ENCODE data around the gene KRT74.

The KRT74 gene

DNA sequence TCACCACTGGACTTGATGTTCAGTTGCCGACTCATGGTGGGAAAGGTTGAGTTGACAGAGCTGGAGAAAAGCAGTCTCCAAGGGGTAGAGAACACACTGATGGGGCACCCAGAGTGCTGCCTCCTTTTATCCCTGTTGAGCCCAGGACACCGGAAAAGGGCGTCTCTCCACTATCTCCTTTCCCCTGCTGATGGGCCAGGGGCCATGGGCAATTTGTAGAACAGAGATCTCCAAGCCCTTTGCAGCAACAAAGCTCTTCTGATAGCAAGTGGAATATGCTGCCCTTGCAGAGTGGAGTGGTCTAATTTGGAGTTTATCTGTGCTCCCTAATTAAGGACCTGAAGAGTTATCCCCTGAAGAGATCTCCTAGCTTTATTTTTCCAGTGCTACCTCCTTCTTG is at the start of gene KRT74:
Gene KRT74, minus strand, starts transcription at position 101 of the 400 bp plus-strand sequence. Its CDS starts 66 bp downstream, at position 35.
- no peak for DNase-seq (ENCODE audit: low read depth)

DNA sequence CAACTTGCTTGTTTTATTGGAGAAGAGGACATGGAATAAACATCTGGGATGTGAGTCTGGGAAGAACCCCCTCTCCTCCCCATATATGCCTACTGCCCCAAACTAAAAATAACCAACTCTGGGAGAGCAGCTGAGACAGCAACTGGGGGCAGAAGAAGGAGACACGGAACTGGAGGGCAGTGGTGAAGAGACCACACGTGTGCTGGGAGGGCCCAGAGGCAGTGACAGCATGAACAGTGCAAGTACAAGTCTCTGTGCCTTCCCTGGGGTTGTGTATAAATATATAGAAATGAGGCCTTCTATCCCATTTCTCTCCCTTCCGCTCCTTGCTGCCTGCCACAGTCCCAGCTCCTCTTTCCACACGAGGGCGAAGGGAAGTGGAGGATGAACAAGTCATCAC is 48.7 kb upstream of the KRT74 start:
- no peak for DNase-seq (ENCODE audit: low read depth)

DNA sequence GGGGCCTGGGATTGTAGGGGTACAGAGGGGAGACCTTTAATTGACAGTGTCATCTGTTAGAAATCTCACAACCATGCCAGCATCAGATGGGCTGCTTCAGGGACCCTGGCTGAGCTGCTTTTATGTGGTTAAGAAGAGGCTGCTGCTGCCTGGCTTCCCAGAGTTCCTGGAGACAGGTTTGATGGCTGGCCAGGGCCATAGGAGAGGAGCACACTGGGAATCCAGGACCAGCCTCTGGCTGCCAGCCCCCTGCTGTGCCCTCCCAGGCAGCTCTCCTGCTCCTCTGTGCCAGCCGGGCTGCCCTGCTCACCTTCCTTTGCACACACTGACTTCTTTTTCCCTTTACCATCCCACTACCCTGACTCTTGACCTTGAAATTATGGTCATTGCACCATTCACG is 45.2 kb upstream of the KRT74 start:
- DNase-seq (ENCODE audit: low read depth) = no peak

DNA sequence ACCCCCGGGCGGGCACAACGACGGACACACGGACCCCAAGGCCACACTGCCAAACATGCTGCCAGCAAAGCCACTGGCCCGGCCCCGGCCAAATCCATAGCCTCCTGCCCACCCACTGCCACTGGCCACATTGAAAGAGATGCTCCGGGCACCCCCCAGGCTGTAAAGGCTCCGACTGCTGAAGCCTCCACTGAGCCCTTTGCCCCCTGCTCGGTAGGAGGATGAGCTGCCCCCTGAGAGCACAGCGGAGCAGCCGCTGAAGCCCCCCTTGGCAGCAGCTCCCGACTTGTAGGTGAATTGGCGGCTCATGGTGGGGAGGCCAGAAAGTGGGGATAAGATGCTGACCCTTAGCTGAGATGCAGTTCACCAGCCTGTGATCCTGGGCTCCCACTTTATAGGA is 44.6 kb upstream of the KRT74 start, which contains the start of gene KRT73:
Gene KRT73, minus strand, starts transcription at position 344 of the 400 bp plus-strand sequence. Its CDS starts 35 bp downstream, at position 309.
- no peak for DNase-seq (ENCODE audit: low read depth)

DNA sequence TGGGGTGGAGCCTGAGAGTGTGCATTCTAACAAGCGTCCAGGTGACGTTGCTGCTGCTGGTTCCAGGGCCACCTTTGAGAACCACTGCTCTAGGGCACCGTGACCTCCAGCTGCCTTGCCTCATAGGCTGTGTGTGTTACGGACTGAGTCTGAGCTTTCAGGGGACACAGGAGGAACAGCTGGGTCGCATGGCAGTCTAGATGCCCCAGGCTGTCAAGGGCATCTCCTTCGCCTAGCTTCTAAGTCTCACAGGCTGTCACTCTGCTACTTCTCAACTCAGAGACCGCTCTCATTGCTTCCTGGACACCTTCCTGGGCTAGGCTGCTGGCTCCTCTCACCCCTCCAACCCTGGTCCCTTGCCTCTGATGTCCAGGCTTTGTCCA is 43.8 kb upstream of the KRT74 start:
- DNase-seq (ENCODE audit: low read depth) = no peak

DNA sequence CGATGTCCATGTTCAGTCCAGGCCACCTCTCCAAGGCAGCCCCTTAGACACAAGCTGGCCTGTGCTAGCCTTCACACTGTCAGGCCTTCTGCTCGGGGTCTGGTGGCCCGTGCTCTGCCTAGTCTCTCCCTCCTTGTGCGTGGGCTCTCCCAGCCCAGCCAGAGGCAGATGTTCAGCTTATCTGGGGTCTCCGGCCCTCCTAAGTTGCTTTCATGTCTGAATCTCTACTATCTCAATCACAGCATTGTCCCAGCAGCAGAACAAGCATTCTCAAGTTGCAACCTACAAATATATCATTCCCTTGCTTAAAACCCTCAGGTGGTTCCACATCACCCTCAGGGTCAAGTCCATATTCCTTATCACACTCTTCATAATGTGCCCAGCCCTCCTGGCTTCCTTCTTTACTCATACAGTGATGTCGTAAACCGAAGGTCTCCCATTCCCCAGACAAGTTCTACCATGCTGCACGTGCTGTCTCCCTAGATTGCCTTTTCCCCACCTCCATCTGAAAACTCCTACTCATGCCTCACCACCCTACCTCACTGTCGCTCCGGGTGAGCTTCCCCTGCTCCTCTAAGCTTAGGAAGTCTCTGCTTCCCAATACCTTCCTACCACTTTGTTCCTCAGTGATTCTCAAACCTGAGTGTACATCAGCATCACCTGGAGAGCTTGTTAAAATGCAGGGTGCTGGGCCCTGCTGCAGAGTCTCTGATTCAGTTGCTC is 43.2 kb upstream of the KRT74 start:
- no peak for DNase-seq (ENCODE audit: low read depth)

DNA sequence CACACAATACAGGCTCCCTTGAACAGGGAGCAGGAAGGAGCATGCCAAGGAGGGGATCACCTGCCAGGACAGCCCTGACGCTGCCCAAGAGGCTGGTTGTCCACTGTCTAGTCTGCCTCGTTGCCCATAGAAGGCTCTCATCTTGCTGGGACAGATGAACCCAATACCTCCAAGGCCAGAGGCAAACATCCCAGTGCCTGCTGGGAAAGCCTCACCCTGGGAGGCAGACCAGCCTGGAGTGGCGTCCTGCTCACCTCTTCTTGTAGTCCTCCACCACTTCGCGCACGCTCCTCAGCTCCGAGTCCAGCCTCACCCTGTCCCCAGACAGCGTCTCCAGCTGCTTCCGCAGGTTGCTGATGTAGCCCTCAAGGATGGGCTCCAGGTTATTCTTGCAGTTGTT is 42.3 kb upstream of the KRT74 start:
- DNase-seq (ENCODE audit: low read depth) = no peak

DNA sequence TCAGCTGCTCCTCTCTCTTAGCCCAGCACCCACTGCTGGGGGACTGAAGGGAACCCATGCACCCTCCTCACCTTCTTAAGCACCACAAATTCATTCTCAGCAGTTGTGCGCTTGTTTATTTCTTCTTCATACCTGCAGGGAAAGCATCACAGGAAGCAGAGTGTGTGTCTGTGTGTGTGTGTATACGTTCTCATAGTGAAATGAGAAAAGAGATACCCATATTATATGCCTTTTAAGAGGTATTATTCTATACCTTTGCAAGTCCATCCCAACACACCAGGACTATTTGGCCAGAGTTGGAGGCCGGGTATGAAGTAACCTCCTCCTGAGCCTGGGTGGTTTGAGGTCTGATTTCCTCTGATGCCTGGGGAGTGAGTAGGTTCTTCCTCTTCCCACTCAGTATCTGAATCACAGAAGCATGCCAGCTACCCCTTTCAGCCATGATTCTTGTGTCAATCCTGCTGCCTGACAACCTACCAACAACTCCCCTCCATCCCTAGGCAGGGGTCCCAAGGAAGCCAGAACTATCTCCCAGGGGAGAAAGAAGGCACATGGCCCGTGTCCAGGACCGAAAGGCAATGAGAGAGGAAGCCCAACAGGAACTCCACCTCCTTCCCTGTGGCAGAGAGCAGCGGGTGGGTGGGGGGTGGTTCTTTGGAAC is 41.7 kb upstream of the KRT74 start:
- no peak for DNase-seq (ENCODE audit: low read depth)

DNA sequence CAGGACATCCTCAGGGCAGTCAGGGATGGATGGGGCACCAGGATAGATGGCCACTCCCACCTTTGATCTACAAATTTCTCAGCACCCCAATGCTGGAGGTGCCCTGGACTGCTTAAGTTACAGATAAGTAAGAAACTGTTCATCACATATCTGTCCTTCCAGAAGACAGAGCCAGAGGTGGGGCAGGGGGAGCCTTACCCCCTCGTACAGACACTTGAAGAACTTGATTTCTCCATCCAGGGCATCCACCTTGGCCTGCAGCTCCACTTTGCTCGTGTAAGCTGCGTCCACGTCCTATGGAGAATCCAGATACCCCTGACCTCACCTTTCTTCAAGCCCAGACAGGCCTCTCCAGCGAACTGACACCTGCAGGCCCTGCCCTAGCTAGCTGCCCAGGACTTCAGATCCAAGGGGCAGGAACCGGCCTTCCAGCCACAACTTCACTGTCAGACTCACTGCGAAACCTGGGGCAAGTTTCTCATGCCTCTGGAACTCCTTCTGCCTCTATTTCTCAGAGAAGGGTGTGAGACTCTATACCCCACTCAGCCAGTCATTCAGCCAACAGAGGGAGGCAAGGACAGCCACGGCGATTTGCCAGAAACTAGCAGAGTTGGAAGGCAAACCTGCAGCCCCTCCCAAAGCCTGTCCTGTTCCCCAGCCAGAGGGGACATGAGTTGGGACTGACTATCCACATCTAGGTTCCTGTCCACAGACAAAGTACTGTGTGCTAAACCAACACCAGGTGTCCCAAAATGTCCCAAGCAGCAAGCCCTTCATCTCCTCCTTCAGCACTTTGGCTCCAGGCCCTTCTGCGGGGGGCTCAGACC is 41.0 kb upstream of the KRT74 start:
- DNase-seq (ENCODE audit: low read depth) = no peak

DNA sequence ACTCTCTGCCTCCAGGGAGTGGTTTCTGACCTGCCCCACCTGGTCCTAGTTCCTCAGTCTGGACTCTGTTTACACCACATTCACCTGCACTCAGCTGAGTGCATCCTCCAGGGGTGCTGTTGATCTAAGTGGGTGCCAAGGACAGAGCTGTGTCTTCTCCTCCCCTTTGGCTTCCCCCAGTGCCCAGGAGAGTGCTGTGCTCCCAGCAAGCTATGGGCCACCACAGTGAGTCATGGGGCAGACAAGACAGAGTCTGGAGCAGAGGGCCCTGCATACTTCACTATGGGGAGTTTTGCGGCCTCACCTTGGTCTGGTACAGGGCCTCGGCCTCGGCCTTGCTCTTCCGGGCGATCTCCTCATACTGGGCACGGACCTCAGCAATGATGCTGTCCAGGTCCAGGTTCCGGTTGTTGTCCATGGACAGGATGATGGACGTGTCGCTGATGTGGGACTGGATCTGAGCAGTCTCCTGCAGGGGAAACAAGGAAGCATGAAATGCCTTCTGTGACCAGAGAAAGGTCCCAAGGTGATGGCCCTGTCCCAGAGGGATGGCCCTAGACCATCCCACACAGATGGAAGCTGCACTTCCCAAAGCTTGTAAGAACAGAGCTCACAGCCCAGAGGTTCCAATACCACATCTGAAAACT is 39.9 kb upstream of the KRT74 start:
- no peak for DNase-seq (ENCODE audit: low read depth)

DNA sequence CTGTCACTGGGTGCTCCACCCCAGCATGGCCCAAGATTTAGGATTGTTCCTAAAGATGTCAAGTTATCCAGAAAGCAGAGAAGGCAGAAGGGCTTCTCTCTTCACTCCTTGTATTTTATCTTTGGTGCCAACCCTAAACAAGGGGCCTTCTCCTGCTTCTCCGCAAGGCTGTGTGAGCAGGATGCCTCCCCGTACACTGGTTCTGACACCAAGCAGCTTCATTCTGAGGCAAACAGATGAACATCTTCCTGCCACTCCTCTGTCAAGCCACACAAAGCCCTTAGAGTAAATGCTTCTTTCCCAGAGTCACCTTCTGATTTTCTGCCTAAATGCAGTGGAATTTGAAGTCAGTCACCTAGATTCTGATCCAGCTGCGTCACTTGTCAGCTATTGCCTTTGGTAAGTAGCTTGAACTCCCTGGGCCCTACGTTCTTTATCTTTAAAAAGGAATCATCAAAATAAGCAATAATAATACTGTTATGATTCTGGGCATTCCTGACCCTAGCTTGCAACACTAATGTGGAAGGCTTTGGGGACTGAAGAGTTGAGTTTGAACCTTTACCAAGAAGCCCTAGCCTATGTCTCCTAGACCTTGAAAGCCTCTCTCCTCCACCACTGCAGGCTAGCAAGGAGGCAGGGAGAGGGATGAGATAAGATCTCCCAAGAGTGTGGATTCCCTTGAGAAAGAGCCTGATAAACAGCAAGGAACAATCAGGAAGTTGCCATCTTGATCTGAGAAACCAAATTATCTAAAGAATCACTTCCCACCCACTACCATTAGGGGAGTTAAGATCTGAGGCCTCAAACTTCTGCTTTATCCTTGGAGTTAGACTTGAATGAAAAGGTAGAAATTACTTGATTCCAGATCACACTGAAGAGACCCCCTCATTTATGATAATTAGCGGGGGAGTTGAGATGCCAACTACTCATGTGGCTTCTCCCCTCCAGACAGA is 39.1 kb upstream of the KRT74 start:
- no peak for DNase-seq (ENCODE audit: low read depth)

DNA sequence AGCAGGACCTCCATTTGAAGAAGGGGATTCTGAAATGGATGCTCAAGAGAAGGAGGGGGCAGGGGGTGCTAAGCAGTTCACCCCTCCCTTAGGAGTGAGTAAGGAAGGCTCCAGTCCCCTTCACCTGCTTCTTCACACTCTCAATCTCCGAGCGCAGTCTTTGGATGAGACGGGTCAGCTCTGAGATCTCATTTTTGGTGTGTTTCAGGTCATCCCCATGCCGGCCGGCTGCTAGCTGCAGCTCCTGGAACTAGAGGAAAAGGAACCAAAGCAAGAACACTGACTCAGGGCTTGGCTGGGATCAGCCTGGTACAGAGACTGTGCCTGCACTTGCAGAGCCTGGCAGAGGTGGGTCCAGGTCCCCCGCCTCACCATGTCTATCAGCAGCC is 37.4 kb upstream of the KRT74 start:
- DNase-seq (ENCODE audit: low read depth) = no peak

DNA sequence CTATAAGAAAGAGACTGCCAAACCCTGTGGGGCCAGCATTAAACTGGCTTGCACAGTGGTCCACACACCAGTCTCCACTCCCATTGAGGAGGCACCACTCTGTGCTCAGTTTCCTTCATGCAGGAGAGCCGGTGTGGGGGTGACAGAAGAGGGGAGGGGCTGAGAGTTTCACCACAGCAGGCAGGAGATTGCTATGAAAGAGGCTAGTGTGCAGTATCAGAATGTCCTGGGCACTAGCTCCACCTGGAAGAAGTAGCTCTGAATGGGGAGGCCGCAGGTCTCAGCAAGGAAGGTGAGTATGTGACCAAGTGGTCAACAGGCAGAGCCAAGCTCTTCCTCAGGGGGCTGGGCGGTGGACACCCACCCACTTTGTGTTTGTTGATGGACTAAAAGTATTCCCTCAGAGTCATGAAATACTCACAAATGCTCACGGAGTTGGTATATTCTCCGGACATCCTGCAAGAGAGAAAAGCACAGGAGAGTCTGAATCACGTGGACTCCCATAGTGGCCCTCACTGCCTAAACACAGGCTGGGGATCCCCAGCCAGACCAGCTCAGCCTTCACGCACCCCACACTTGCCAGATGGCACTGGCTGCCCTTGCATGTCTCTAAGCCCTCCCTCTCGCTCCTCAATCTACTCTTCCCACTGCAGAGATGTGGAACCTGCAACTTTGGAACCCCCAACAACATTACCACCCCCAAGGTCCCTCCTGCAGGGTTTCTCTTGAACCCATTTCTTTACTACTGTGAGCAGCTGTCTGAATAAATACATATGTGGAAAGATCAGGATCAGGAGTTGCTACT is 35.4 kb upstream of the KRT74 start:
- no peak for DNase-seq (ENCODE audit: low read depth)

DNA sequence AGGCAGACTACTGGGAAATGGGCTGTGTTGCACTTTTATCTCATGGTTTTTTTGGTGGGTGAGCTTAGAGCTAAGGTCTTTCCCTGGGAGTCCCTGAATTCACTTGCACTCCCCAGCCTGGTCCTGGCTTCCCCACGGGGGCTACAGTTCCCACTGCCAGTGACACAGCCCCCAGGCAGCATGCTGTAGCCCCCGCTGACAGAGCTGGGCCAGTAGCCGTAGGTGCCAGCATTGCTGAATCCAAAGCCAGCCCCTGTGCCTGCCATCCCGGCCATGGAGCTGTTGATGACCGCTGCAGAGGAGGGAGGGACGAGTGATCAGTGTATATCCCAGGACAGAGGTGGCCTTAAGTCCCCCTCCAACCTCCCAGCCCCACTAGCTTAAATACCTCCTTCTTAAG is 34.5 kb upstream of the KRT74 start:
- DNase-seq (ENCODE audit: low read depth) = no peak

DNA sequence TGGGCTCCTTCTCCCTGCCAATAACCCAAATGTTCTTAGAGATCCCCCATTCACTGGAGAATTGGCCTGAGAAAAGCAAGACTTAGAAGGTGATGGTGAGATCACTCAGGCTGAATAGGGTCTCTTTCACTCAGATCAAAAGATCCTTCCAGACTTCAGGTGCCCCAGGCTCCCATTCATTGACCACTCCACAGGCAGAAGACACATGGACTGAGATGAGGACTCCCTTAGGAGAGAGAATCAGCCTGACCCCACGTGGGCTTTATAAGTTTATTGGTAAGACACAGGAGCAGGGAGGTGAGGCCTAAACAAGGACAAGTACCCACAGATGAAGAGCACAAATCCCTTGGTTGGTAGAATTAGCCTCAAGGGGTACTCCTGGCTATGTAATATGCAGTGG is 33.7 kb upstream of the KRT74 start:
- no peak for DNase-seq (ENCODE audit: low read depth)

DNA sequence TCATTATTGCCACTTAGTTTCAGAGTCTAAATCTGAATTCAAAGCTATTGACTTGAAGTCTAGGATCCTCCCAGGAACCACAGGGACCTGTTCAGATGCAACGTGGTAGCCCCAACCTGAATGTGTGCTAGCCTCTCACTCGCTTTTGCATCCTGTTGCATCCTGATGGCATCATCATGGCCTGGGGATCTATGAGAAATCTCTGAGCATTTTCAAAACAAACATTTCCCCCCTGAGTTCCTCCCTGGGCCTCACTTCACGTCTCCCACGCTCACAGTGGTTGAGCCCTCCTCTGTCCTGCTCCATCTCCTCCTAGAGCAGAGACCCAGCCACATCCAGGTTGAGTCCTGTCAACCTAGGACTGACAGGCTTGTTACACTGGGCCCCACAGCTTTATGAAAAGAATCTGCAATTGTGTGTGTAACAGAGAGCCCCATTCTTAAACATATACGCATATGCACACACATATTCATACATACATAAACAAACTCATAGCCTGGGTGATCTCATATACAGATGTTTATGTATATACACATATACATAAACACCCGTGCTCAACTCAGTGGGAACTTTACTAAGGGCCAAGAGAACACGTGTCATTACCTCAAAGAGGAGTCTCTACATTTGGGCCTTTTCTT is 33.1 kb upstream of the KRT74 start:
- no peak for DNase-seq (ENCODE audit: low read depth)

DNA sequence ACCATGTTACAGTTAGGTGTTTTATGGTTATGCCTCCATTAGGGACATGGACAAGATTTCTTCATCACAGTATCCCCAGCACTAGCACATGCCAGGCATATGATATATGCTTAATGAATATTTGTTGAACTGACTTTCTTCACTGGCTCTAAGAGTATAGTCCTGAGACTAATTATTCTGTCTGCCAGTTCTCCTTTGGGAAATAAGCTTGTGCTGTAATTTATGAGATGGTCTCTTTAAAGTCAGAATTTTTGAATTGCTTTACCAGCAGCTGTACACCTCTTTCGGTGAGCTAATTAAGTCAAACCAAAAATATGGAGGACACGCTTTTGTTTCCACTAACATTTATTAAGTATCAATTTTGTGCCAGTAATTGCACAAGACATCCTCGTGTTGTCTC is 32.5 kb upstream of the KRT74 start:
- no peak for DNase-seq (ENCODE audit: low read depth)

DNA sequence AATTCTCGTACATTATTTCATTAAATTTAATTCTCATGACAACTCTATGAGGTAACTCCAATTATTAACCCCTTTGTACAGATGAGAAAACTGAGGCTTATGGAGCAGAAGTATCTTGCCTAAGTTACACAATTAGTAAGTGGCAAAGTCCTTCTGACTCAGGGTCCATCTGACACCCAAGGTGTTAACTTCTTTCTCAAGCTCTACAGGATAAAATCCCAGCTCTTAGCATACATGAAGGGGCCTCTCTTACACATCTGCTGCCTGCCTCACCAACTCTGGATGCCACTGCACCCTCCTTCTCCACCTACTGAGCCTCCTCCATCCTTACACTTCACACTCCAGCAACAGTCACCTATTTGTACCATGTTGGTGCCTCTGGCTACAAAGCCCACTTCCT is 31.9 kb upstream of the KRT74 start:
- DNase-seq (ENCODE audit: low read depth) = no peak

DNA sequence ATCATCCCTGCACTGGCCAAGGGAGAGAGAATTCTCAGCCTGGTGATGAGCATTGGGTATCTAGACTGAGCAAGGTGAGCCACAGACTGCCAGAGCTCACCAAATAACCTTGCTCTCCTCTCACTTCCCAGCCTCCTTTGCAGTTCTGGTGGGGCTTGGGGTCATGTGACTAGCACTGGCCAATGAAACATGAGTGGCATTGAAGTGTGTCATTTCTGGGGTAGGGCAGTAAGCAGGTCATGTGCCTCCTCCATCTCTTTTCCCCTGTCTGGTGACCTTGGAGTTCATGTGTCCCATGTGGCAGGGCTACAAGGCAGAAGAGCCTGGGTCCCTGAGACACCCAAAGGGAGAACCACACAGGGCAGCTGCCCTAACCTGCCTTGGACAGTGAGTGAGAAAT is 31.2 kb upstream of the KRT74 start:
- DNase-seq (ENCODE audit: low read depth) = no peak

DNA sequence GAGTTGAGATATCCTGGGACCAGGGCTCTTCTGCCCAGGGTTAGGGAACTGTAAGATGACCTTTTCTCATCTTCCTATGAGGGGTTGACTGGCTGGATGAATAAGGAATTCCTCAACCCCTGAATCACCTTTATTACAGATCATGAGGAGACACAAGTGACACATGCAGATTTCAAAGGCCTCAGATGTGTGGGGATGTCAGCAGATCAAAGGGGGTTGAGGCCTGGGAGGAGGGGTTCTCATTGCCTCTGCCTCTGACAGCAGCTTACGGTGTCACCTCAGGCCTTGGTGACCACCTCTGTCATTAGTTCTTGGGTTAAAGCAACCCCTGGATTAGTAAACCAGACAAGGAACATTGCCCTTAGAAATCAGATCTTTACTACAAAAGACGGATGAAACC is 29.7 kb upstream of the KRT74 start:
- DNase-seq (ENCODE audit: low read depth) = no peak
